Measurements from ENCODE around the gene DLGAP1.

The DLGAP1 gene

GRCh38 chr18:4430836-4431235 lies 24.3 kb downstream of the DLGAP1 start:
- Histone ChIP-seq H3K27ac (no peak overlapping the region), H3K4me3 (ENCODE audit: low read depth in 1 of 2, low read length in 1 of 2) (no peak overlapping the region), H3K4me1 (ENCODE audit: control insufficient read depth in 1 of 2, insufficient read depth in 1 of 2, low read depth in 1 of 2, low read length in 1 of 2) (no peaks in the 10 kb centered on the region), H3K27me3 (no peaks in the 10 kb centered on the region), H3K36me3 (no peaks in the 10 kb centered on the region), H3K9me3 (no peaks in the 10 kb centered on the region)
- TF ChIP-seq CTCF (IDR thresholded peaks at IDR 0.05), result no peak

- no peak overlapping the region for H3K4me3 ChIP-seq (ENCODE audit: low read depth in 1 of 2, low read length in 1 of 2)
- no peaks in the 10 kb centered on the region for H3K36me3 ChIP-seq
- no peaks in the 10 kb centered on the region for H3K27me3 ChIP-seq
- TF ChIP-seq CTCF (IDR thresholded peaks at IDR 0.05), result no peak
- no peaks in the 10 kb centered on the region for H3K9me3 ChIP-seq
- no peaks in the 10 kb centered on the region for H3K4me1 ChIP-seq (ENCODE audit: control insufficient read depth in 1 of 2, insufficient read depth in 1 of 2, low read depth in 1 of 2, low read length in 1 of 2)
- H3K27ac ChIP-seq, result no peak overlapping the region
Observed at GRCh38 chr18:4417714-4418113, 37.4 kb downstream of the DLGAP1 start.

DNA sequence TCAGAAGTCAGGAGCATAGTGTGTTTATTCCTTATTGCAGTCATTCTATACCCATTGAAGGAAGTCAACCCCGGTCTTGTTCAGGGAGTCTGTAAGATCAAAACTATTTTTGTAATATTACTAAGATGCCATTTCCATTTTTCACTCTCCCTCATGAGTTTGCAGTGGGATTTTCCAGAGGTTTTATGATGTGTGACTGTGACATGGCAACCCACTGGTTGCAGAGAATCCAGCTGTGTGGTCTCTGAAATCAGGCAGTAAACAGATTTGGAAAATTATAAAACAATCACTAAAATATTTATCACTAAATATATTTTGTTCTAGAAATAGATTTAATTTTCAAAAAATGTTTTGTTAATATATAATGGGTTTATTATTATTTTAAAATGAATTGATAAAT lies 38.1 kb downstream of the DLGAP1 start:
- no peak overlapping the region for H3K27ac ChIP-seq
- H3K4me1 ChIP-seq (ENCODE audit: control insufficient read depth in 1 of 2, insufficient read depth in 1 of 2, low read depth in 1 of 2, low read length in 1 of 2), result no peaks in the 10 kb centered on the region
- H3K36me3 ChIP-seq, result no peaks in the 10 kb centered on the region
- no peaks in the 10 kb centered on the region for H3K9me3 ChIP-seq
- no peak for TF ChIP-seq CTCF (IDR thresholded peaks at IDR 0.05)
- no peaks in the 10 kb centered on the region for H3K27me3 ChIP-seq
- H3K4me3 ChIP-seq (ENCODE audit: low read depth in 1 of 2, low read length in 1 of 2), result no peak overlapping the region

DNA sequence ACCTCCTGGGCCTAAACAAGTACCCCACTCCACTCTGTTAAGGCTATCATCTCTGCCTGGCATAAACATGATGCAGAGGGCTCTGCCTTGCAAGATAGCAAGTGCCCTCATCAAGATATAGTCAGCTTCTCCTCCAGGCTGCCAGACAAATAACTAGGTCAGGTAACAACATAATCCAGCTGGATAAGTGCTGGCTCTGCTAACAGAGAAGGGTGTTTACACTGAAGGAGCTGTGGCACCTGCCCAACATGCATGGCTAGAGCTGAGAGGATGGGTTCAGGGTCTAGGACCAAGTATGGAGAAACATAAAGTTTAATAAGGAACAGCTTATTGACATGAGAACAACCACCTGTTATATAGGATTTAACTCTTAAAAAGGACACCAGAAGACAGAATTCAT lies 42.8 kb downstream of the DLGAP1 start:
- no peaks in the 10 kb centered on the region for H3K36me3 ChIP-seq
- no peaks in the 10 kb centered on the region for H3K27me3 ChIP-seq
- H3K9me3 ChIP-seq, result no peaks in the 10 kb centered on the region
- no peak for TF ChIP-seq CTCF (IDR thresholded peaks at IDR 0.05)
- no peak overlapping the region for H3K27ac ChIP-seq
- no peaks in the 10 kb centered on the region for H3K4me1 ChIP-seq (ENCODE audit: control insufficient read depth in 1 of 2, insufficient read depth in 1 of 2, low read depth in 1 of 2, low read length in 1 of 2)
- H3K4me3 ChIP-seq (ENCODE audit: low read depth in 1 of 2, low read length in 1 of 2), result no peak overlapping the region

DNA sequence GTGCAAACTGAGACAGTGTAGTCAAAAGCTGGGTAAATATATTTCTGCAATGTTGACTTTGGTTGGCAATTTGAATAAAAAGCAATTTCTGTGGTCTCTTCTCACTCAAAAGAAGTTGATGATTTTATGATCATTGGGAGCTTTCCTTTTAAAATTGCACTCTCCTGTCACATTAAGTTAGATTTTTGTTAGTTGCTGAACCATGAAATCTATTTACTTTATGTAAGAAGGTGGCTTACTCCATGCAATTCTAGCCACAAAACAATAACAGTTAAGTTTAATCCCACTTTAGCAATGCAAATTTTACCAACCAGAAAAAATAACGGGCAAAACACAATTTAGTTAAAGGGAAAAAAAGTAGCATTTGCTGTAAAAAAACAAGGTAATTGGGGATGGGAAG lies 48.3 kb downstream of the DLGAP1 start:
- H3K36me3 ChIP-seq, result no peaks in the 10 kb centered on the region
- no peaks in the 10 kb centered on the region for H3K4me1 ChIP-seq (ENCODE audit: control insufficient read depth in 1 of 2, insufficient read depth in 1 of 2, low read depth in 1 of 2, low read length in 1 of 2)
- no peak overlapping the region for H3K27ac ChIP-seq
- TF ChIP-seq CTCF (IDR thresholded peaks at IDR 0.05), result no peak
- no peaks in the 10 kb centered on the region for H3K27me3 ChIP-seq
- no peaks in the 10 kb centered on the region for H3K9me3 ChIP-seq
- no peak overlapping the region for H3K4me3 ChIP-seq (ENCODE audit: low read depth in 1 of 2, low read length in 1 of 2)

DNA sequence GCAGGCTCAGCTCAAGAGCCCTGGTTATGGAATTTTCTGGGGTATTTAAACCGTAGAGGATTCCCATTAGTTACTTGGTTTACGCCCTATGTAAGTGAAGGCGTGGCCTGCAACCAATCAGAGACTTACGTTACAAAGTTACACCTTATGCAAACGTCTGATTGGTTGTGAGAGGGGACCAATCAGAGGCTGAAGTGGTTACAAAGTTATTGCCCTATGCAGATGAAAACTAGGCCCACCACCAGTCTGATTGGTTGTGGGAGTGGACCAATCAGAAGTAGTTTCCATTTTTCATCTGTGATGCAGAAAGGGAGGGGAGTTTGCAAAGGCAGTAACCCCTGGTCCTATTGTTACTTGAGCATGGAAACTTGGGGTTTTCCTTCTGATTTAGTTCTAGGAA lies 49.1 kb downstream of the DLGAP1 start:
- Histone ChIP-seq H3K4me1 (ENCODE audit: control insufficient read depth in 1 of 2, insufficient read depth in 1 of 2, low read depth in 1 of 2, low read length in 1 of 2) (no peaks in the 10 kb centered on the region), H3K27me3 (no peaks in the 10 kb centered on the region), H3K9me3 (no peaks in the 10 kb centered on the region), H3K27ac (no peak overlapping the region), H3K4me3 (ENCODE audit: low read depth in 1 of 2, low read length in 1 of 2) (no peak overlapping the region), H3K36me3 (no peaks in the 10 kb centered on the region)
- no peak for TF ChIP-seq CTCF (IDR thresholded peaks at IDR 0.05)

Data from neutrophil (primary cell).